Epithelial cell of proximal tubule (primary cell): ENCODE measurements around the gene C2CD3. TPM values are rescaled to one million over a fixed set of nuclear protein-coding genes. Genes with fewer than 3 reads are reported as not detected.
"Not testable (repeated sequence)": the region's sequence is repeated elsewhere in the genome, so short reads cannot be mapped to it uniquely, and the experiment has no call there.

Experiments used
- DNase-seq: peaks from one replicate; pipeline ENCODE4 v3.0.0-alpha.2; 2011; ENCODE audit warnings: low read depth
- H3K4me3 ChIP-seq: 2 replicates; pipeline ENCODE4 v1.5.1; 2011; ENCODE audit warnings: low read depth, mild to moderate bottlenecking, low read length
- CTCF ChIP-seq: conservative IDR thresholded peaks from 2 replicates; pipeline ENCODE4 v1.5.1; 2012; ENCODE audit warnings: low read depth, mild to moderate bottlenecking, low read length
- total RNA-seq: library from RNA; depleted of rRNA; stranded (reverse); fragments of >200 nt; gene quantifications from 2 replicates; pipeline ENCODE4 v1.2.3, GENCODE V29; 2015

Gene C2CD3
- total RNA-seq, 1 donor from 2014 or later: 15.1 TPM

GRCh38 chr11:74144592-74144991, 26.2 kb downstream of the C2CD3 start:
- TF ChIP-seq CTCF: no peak
- DNase-seq: no peak
- no peak overlapping the region for H3K4me3 ChIP-seq

GRCh38 chr11:74142624-74143023, 28.2 kb downstream of the C2CD3 start:
- no peak for DNase-seq
- no peak overlapping the region for H3K4me3 ChIP-seq
- no peak for TF ChIP-seq CTCF

- no peak overlapping the region for H3K4me3 ChIP-seq
- no peak for TF ChIP-seq CTCF
- DNase-seq: no peak
Measured at GRCh38 chr11:74141908-74142307, 28.9 kb downstream of the C2CD3 start.

- H3K4me3 ChIP-seq: no peak overlapping the region
- TF ChIP-seq CTCF: no peak
- DNase-seq: no peak
Measured at GRCh38 chr11:74141241-74141695, 29.5 kb downstream of the C2CD3 start.

GRCh38 chr11:74139919-74140431, 30.8 kb downstream of the C2CD3 start:
- H3K4me3 ChIP-seq, DNase-seq: not testable (repeated sequence)

GRCh38 chr11:74139151-74139918, 31.5 kb downstream of the C2CD3 start:
- no peak overlapping the region for H3K4me3 ChIP-seq
- TF ChIP-seq CTCF: no peak
- DNase-seq: no peak

GRCh38 chr11:74138572-74138971, 32.2 kb downstream of the C2CD3 start:
- H3K4me3 ChIP-seq: no peak overlapping the region
- peak; percentile 92 for DNase-seq
- no peak for TF ChIP-seq CTCF
